ENCODE results near the gene DENND4C.
"Not testable (repeated sequence)": the region's sequence is repeated elsewhere in the genome, so short reads cannot be mapped to it uniquely, and the experiment has no call there.

Gene DENND4C

DNA sequence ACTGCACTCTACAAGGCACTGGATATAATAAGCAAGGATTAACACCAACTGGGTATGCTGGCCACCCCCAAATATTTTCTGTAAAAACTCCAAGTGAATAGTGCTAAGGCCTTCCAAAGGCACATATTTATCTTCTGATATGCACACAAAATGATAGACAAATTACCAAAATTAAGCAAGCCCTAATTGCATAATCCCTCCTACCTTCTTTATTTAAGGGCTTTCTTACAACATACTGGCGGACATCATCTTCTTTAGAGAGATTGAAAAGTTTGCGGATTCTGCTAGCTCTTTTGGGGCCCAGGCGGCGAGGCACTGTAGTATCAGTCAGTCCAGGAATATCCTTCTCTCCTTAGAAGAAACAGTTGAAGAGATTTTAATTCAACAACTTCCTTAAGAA, 147.7 kb downstream of the DENND4C start:
- no peak for DNase-seq

DNA sequence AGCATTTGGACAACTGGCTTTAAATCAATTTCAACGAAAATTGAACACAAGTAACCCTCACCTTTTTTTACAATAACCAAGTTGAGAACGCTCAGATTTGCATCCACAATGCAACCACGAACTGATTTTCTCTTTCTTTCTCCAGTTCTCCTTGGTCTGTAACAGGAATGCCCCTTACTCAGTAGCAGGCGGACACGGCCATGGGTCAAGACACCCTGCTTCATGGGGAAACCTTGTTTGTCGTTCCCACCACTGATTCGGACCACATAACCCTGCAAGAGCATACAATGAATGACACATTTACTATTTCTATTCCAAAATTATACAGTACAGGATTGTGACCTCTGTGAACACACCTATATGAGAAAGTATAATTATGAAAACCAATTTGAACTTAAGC, 148.2 kb downstream of the DENND4C start:
- DNase-seq, result no peak

DNA sequence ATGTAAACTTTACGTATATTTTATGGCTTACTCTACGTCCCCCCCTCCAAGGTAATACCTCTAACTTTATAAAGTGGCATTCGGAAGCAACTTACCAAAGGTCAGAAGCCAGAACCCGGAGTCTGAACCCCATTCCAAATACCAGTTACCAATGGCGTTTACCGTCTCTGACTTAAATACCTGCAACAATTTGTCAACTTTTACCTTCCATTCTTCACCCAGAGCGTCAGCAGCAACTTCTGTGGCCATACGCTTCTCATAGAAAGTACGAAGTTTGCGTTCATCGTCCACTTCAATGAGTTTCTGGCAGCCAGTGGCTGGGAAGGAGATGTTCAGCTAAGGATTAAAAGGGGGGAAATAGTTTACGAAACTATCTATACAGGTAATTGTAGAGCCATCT, 148.8 kb downstream of the DENND4C start:
- DNase-seq, result no peak

GRCh38 chr9:19379697-19380046, 149.2 kb downstream of the DENND4C start:
- no peak for DNase-seq

- no peak for DNase-seq
Measured at GRCh38 chr9:19380826-19381075, 150.3 kb downstream of the DENND4C start.

- no peak for DNase-seq
Measured at GRCh38 chr9:19381656-19382055, 151.2 kb downstream of the DENND4C start.

DNA sequence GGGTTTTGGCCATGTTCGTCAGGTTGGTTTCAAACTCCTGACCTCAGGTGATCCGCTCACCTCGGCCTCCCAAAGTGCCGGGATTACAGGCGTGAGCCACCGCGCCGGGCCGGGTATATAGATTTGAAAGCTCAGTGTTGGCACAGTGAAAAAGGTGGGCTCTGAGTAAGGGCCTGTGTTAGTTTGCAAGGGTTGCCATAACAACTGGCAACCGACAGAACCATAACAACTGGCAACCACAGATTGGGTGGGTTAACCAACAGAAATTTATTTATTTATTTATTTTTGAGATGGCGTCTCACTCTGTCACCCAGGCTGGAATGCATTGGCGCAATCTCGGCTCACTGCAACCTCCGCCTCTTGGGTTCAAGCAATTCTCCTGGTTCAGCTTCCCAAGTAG, 154.7 kb downstream of the DENND4C start:
- not testable (repeated sequence) for DNase-seq

DNA sequence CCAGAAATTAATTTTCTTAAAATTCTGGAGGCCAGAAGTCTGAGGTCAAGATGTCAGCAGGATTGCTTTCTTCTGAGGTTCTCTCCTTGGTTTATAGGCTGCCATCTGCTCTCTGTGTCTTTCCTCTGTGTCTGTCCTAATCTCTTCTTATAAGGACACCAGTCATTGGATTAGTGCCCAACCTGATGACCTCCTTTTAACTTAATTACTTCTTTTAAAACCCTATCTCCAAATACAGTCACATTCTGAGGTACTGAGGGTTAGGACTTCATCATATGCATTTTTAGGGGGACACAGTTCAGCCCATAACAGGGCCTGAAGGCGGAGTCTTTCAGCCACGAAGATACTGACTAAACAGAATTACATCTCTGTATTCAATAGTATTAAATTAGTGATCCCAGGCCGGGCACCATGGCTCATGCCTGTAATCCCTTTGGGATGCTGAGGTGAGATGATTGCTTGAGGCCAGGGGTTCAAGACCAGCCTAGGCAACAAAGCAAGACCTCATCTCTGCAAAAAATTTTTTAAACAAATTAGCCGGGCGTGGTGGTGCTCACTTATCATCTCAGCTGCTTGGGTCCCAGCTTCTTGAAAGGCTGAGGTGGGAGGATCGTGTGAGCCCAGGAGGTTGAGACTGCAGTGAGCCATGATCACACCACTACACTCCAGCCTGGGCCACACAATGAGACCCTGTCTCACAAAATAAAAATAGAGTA, 155.5 kb downstream of the DENND4C start:
- no peak for DNase-seq

- no peak for DNase-seq
Measured at GRCh38 chr9:19386502-19387044, 156.1 kb downstream of the DENND4C start.

DNA sequence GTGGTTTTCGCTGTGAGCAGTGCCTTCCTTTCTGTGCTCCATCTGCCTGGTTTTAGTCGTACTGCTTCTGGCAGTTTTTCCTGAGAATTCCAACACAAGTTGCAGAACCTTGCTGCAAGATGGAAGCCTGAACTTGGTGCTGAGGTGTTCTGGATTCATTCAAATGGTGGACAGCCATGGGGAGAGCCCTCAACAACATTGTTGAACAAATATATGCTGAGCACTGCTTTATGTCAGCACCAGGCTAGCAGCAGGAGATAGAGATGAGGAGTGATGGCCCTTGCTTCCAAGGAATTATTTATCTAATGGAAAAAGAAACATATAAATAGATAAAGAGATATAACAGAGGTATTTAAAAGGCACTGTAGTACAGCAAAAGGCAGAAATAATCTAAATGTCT, 156.8 kb downstream of the DENND4C start:
- no peak for DNase-seq

GRCh38 chr9:19389539-19389938, 159.0 kb downstream of the DENND4C start:
- not testable (repeated sequence) for DNase-seq

- DNase-seq, result no peak
Measured at GRCh38 chr9:19397845-19398244, 167.4 kb downstream of the DENND4C start.

- DNase-seq, result not testable (repeated sequence)
Measured at GRCh38 chr9:19403231-19403630, 172.7 kb downstream of the DENND4C start.

GRCh38 chr9:19404283-19405075, 174.0 kb downstream of the DENND4C start:
- DNase-seq, result no peak

DNA sequence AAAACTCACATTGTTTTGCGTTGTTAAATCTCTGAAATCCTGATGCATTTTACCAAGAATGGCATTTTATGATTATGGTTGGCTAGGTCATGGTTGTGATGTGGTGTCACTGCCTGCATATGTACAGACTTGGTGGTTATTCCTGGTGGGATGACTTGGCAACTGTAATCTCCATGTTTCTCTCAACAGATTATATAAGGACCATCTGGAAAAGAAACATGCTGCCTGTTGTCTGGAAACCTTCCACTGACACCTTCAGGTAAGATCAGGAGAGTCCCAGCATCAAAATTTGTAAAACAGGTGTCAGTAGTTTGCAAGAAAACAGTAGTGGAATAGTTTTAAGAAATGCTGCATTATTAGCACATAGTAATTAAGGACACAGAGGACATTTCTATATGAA, 175.3 kb downstream of the DENND4C start:
- no peak for DNase-seq

- DNase-seq, result no peak
Measured at GRCh38 chr9:19408316-19408692, 177.8 kb downstream of the DENND4C start.

- DNase-seq, result peak; percentile 80
Measured at GRCh38 chr9:19408693-19409400, 178.4 kb downstream of the DENND4C start, which contains the start of gene ACER2. Gene ACER2, plus strand, starts transcription at chr9:19409009. Its CDS starts 76 bp downstream, at chr9:19409085.

GRCh38 chr9:19409401-19410194, 179.1 kb downstream of the DENND4C start:
- no peak for DNase-seq

DNA sequence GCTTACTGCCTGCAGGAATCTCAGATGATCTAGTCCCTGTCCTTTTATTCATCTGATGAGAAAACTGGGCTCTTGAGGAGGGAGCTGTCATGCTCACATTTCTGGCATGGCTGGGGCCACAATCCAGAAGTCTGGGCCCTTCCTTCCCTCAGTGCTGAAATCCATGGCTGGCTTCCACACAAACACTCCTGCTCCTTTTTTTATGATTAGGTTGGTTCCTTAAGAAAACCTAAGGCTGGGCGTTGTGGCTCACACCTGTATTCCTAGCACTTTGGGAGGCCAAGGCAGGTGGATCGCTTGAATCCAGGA, 179.7 kb downstream of the DENND4C start:
- DNase-seq, result no peak

GRCh38 chr9:19410594-19410993, 180.1 kb downstream of the DENND4C start:
- no peak for DNase-seq

DNA sequence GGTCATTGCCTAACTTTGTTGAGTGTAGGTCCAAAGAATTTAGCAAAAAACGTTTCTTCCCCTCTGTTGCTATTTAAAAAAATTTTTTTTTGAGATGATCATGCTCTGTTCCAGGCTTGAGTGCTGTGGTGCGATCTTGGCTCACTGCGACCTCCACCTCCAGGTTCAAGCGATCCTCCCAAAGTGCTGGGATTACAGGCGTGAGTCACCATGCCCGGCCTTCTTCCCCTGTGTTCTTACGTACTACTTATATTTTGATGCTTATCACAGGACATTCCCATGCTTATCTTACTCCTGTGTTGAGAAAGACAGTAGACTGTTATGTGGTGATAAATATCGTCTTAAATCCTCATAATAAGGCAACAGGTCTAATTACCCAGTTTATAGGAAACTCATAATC, 180.8 kb downstream of the DENND4C start:
- no peak for DNase-seq

- DNase-seq, result not testable (repeated sequence)
Measured at GRCh38 chr9:19413456-19413855, 183.0 kb downstream of the DENND4C start.

GRCh38 chr9:19416143-19416542, 185.7 kb downstream of the DENND4C start:
- DNase-seq, result no peak
